Renal cortex interstitium (tissue), 11 donors: ENCODE data around the gene MAST2. TPM values are rescaled to one million over a fixed set of nuclear protein-coding genes. Genes with fewer than 3 reads are reported as not detected.

Experiments used
- DNase-seq, 11 donors: peaks; one replicate each; pipeline ENCODE4 v3.0.0-alpha.2; 2013; ENCODE audit warnings: low read depth in 9 of 11, low spot score in 4 of 11; ENCODE audit errors: extremely low read depth in 1 of 11
- polyA plus RNA-seq, 3 donors: library from polyadenylated mRNA; unstranded; fragments of 120-200 nt; gene quantifications; one replicate each; pipeline ENCODE4 v1.2.1, GENCODE V29; 2013; ENCODE audit not compliant: insufficient read length in 3 of 3

MAST2 gene
- polyA plus RNA-seq, 3 donors, result 30.9 to 47.6 (median 34.6) TPM

DNA sequence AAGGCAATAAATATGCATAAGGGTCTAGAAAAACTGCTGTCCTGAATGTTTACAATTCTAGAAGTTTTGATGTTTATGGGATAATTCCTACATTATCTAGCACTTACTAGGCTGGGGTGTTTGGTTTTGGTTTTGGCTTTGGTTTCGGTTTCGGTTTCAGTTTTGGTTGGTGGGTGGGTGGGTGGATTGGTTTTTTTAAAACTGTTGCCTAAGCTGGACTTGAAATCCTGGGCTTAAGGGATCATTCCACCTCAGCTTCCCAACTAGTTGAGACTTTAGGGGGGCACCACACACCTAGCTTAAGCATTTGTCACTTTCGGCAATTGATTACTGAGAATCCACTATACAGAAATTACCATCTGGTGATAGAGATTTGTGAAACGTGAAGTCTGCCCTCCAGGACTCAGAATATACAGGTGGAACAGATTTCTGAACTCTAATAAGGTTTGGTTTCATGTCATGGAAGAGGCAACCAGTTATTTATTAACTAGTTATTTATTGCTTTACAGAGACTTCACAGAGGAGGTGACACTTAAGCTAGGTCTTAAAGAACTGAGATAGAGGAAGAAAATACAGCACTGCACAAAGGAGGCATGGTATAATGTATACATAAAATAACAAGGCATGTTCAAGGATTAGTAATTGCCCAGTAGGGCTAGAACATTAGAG is 259.4 kb downstream of the MAST2 start:
- no peak for DNase-seq

DNA sequence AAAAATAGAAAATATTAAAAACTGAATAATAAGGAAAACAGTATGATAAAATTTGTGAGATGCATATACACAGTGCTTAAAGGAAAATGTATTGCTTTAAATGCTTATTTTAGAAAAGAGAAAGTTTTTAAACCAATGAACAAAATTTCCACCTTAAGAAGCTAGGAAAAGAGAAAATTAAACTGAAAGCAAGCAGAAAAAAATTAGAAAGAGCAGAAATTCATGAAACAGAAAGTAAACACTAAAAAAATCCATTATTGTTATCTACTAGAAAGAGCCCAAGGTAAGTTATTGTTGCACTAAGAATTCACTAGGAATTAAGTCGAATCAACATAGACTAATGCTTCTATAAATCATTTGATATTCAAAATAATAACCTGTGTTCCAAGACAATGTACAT is 261.3 kb downstream of the MAST2 start:
- no peak for DNase-seq

DNA sequence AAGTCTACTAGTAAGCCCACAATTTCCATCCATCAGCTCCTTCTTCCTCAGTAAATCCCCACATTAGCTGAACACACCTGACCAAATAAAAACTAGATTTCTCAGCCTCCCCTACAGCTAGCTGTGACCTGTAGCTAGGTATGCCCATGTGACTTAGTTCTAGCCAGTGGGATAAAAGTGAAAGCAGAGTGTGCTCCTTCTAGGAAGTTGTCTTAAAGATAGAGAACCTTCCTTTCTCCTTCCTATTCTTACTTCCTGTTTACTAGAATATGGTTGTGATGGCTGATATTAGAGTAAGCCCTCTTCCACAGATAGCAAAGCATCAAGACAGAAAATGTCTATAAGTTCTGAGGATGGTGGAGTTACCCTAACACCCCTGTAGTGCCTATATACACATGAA is 262.0 kb downstream of the MAST2 start:
- no peak for DNase-seq

DNA sequence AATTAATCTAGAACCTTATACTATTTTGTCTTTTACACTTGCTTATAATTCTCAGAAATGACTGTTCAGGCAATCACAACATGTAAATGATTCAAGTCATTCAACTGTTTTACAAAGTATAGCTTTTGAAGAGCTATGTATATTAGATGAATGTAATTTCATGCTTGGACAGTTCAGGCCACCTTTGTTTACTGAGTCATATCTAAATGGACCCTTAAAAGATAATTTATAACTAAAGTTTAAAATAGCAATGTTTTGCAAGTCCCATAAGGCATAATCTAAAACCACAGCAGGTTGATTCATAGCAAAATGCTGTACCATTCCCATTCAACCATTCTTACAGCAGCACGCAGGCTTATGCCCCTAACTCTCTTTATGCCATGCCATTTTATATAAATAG is 264.2 kb downstream of the MAST2 start:
- peak in 1 of 11 donors; percentile 7 for DNase-seq

DNA sequence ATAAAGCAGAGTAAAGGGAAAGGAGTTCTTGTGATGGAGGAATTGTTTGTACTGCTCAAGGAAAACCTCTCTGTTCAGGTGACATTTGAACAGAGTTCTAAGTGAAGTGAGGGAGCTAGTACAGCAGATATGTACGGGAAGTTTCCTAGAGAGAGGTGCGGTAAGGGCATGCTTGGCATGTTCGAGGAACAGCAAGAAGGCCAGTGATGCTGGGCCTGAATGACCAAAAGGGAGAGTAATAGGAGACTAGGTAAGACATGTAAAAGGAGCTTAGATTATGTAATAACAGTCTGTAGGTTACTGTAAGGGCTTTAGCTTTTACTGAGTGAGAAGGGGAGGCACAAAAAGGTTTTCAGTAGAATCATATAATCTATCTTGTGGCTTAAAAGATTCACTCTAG is 265.1 kb downstream of the MAST2 start:
- no peak for DNase-seq

DNA sequence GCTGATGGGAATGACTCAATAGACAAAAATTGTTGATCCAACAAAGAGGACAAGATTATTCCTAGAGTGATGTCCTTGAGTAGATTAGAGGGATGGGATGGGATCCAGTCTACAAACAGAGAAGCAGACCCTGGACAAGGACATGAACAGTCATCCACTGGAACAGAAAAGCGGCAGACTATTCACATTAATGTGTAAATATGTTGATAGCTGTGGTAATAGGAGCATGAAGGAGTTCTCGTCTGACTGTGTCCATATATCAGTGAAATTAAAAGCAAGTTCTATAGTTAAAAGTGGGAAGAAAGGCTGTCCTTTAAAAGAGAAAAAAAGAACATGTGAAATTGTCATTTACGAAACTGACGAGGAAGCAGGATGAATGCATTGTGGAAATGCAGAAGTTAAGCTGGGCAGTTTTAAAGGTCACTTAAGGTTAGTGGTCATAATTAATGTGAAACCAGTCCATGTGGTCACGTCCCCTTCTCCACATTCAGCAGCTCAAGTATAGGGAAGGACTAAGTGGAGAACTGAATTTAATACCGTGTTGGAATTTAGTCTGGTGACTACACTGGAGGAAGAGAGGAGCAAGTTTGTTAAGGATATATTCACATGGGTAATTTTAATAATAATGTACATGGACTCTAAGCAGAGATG is 266.9 kb downstream of the MAST2 start:
- DNase-seq, result no peak

DNA sequence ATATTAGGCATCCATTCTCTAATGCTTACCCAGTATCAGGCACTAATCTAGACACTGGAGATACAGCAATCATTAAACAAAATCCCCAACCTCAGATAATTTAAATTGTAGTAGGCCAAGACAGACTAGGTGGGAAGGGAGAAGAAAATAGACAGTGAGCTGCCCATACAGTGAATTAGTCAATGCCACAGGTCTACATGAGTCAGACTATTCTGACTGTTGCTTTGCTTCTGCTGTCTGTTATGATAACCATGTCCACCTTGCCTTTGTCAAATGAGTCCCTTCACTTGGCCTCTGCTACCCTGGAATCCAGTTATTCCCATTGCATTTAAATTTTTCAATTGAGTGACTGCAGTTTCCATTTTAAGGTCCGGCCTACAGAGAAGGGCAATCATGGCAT is 269.6 kb downstream of the MAST2 start:
- DNase-seq, result no peak

DNA sequence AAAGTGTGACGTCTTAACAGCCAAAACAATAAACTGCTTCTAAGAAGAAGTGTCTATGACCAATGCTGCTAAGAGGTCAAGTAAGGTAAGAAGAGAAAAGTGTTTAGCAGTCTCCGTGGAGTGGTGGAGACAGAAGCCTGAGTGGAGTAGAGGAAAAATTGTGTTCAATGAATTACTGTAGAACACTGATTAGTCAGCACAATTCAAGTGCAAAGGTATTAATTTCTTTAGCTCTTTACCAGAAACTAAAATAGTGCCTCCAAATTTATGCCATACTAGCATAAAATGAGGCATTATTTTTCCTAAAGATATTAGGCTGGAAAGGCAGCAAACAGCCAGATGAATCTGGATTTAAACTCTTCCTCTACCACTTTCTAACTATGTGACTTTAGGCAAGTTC is 272.9 kb downstream of the MAST2 start:
- no peak for DNase-seq

DNA sequence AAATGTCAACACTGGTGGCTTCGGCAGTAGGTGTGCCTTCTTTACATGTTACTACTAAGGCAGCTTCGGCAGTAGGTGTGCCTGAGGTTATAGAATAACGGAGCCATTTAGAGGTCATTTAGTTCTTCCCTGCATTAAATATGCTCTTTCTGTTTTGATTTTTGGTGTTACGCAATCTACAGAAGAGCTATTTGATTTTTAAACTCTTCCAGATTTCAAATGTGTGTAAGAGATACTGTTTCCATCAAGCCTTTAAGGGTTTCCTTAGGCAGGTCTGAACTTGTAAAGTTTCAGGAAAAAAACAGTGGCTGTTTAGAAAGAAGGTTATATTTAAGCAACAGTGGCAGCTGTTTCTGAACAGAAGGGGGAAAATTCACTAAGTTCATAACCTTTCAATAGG is 274.2 kb downstream of the MAST2 start:
- no peak for DNase-seq

DNA sequence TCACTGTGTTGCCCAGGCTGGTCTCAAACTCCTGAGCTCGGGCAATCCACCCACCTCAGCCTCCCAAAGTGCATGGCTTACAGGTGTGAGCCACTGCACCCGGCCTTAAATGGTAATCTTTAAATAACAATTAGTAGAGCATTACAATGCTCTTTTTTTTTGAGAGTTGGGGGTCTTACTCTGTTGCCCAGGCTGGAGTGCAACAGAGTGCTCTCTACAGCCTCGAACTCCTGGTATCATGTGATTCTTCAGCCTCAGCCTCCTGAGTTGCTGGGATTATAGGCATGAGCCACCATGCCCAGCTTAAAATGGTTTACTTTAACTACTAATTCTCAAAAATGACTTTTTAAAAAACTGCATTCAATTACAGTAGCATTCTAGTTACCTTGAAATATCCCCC is 276.8 kb downstream of the MAST2 start:
- DNase-seq, result no peak

DNA sequence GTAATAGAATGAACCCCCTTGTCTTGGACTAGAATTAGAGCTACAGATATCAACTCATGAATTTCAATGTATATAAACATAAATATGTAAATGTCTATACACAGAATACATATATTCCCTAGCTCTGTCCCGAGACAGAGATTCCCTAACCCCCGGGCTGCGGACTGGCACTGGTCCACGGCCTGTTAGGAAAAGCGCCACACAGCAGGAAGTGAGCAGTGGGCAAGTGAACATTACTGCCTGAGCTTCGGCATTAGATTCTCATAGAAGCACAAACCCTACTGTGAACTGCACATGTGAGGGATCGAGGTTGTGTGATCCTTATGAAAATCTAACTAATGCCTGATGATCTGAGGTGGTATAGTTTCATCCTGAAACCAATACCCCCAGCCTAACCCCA is 277.8 kb downstream of the MAST2 start:
- no peak for DNase-seq

DNA sequence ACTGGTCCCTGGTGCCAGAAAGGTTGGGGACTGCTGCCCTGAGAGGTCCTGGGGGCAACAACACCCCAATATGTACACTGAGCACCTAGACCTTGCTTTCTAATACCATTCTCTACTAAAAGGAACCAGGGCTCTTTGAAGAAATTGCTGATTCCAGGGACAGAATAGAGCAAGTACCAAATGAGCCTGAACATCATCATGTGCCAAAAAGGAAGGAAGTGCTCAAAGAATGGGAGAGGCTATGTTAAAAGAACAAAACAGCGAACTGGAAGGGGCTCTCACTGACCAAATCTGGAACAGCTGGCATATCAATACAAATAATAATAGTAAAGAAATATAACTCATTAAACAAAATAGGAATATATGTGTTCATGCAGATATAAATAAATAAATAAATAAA is 278.2 kb downstream of the MAST2 start:
- DNase-seq, result no peak

DNA sequence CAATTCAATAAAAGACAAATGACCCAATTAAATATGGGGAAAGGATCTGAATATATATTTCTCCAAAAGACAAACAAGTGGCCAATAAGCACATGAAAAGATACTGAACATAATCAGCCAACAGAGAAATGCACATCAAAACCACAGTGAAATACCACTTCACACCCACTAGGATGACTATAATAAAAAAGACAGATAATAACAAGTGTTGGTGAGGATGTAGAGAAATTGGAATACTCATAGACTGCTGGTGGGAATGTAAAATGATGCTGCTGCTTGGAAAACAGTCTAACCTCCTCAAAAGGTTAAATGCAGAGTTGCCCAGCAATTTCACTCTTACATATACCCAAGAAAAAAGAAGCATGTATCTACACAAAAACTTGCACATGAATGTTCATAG is 280.2 kb downstream of the MAST2 start:
- DNase-seq, result no peak

DNA sequence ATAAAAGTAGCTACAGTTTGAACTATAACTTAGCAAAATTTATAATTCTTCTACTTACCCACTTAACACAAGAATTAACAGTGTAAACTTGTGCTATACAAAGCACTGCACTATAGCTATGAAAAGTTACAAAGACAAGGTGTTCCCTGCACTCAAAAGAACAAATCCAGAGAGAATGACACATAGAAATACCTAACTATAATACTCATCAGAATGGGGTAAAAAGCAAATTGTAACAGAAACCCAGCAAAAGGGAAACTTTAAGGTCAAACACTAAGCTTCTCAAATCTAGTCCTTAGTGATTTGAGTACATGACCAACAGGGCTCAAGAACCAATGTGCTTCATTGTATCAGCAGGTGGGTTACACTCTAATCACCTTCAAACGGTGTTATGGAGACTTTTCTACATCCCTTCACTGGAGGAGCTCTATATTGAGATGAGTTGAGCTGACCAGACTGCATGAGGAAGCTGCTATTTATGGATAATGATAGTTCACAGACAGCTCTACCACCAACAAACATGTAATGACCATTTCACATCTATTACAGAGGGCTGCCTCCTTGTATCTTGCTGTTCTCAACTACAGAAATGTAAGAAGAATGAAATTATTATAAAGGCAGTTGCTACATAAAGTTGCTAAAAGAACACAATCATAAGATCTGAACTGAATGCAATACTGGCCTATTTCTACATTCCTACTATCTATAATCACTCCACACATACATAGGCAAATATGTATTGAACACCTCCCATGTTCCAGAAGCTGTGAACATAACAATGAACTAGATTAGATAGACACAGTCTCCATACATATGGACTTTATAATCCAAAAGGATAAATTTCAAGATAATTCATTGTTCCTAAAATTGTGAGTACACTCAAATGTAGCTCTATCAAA is 281.4 kb downstream of the MAST2 start:
- no peak for DNase-seq

Other genes starting within 250 kb of the MAST2 start
- 100 to 1,000 TPM; 338 to 386 (median 369) TPM for gene NASP, start 219.6 kb upstream of the MAST2 start, polyA plus RNA-seq
- 1 to 10 TPM; 1.6 to 2.6 (median 1.8) TPM for gene CCDC17, start 179.6 kb upstream of the MAST2 start, polyA plus RNA-seq
- gene GPBP1L1, start 117.1 kb upstream of the MAST2 start, polyA plus RNA-seq, result 100 to 1,000 TPM; 101 to 123 (median 119) TPM
- 10 to 100 TPM; 48.5 to 65.2 (median 49.1) TPM for gene TMEM69, start 115.4 kb upstream of the MAST2 start, polyA plus RNA-seq
- gene IPP, start 53.0 kb upstream of the MAST2 start, polyA plus RNA-seq, result 10 to 100 TPM; 25.9 to 32.6 (median 31.7) TPM